ENCODE measurements around the gene RIMS3.
A peak's percentile ranks its signal among the peaks of the same experiment; 100 is the strongest.

Gene RIMS3

DNA sequence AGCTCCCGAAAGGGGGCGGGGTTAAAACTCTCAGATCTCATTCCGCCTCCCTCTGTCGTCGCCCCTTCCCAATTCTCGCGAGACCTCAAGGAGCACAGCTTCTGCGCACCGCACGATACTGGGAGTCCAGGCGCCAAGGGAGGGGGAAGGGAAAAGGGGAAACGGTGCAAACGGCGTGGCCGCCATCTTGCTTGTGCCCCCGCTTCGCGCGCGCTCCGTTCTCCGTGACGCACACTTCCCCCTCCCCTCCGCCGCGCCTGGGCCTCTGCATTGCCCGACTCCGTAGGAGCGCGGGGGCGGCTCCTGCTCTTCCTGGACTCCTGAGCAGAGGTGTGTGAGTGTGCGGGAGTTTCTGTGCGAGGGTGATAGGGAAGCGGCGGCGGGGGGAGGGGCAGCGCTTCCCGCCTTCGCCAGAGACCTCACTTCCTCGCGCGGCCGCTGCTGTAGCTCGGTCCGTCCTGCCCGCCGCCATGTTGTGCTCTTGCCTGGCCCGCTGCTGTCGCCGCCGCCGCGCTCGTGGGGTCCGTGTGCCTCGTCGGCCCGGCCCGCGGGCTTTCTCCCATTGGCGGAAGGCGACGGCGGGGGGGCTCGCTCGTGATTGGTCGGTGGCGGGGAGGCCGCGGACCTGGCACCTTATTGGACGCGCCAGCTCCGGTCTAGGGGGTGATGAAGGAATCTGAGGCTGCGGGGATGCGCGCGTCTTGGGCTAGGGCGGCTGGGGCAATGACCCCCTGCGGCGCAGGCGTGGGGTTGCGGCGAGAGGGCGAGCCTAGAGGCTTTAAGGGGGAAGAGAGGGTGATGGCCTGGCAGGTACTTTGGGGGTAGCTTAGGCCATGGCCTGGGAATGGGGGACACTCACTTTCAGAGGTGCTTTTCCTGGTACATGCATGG, 26.3 kb upstream of the RIMS3 start, which contains the start of gene NFYC:
Gene NFYC, plus strand, starts transcription at position 167 of the 891 bp plus-strand sequence. CDS start 47,140 bp downstream, outside the sequence.
- DNase-seq (ENCODE audit: low read depth in 4 of 4, low spot score in 1 of 4), result peak; percentile 81 to 96 (median 88)

DNA sequence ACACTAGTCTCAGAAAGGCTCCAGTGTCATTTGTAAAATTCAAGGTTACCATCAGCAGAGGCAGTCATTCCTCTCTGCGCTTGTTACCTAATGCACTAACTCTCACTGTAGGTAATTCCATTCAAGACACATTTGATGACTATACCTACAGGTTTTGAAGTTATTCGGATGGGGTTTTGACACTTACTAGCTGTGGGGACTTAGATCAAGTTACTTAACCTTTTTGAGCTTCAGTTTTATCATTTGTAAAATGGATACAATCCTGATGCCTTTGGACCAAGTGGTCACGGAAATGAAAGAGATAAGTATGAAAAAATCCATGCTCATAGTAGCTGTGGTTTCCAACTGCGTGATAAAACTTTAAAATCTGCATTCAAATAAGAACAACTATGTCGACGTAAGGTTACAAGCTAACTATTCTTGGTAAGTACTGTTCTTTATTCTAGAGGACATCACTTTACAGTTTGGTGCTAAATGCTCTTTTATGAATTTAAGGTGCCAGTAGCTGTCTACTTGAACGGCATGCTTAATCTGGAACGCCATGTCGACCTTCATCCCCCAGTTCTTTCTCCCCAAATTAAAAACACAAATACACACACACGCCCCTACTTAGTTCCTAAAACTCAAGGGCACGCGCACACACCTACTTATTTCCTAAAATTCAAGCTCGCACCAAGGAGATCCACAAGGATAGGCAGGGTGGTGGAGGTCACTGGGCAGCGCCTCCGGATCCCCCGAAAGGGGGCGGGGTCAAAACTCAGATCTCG, 25.5 kb upstream of the RIMS3 start:
- DNase-seq (ENCODE audit: low read depth in 4 of 4, low spot score in 1 of 4), result no peak

DNA sequence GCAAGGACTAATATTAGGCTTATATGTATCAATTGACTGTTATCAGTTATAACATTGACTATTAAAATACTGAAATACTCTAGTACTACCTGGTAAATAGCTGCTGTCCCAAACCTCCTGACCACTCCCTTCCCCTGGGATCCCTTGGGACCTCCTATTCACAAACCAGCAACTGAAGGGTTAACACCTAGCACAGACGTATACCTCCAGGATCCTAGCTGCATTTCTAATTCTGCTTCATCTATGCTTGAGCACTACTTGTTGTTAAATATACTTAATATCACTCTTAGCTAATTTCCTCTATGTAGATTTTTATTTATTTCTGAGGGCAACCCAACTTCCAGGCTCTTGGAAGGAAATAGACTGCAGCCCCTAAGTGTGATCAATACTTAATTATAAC, 24.3 kb upstream of the RIMS3 start:
- no peak for DNase-seq (ENCODE audit: low read depth in 4 of 4, low spot score in 1 of 4)

DNA sequence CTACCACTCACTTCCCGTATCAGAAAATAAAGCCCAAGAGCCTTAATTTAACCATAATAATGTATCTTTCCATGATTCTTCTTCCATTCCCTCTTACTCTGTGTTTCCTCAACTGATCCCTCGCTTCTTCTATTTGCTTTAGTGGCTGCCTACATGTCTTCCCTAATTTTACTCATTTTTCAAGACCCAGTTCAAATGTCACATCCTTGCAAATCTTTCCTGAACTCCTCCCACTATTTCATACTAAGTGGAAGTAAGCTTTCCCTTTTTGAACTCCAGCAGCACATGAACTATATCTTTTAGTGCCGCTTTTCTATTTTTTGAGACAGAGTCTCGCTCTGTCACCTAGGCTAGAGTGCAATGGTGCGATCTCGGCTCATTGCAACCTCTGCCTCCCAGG, 22.2 kb upstream of the RIMS3 start:
- DNase-seq (ENCODE audit: low read depth in 4 of 4, low spot score in 1 of 4), result no peak

DNA sequence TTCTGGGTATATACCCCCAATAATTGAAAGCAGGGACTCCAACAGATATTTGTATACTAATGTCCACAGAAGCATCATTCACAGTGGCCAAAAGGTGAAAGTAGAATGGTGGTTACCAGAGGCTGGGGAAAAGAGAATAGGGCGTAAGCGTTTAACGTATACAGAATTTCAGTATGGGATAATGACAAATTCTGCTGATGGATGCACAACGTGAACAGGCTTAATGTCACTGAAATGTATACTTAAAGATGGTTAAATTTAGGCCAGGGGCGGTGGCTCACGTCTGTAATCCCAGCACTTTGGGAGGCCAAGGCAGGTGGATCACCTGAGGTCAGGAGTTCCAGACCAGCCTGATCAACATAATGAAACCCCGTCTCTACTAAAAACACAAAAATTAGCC, 21.6 kb upstream of the RIMS3 start:
- DNase-seq (ENCODE audit: low read depth in 4 of 4, low spot score in 1 of 4), result no peak

DNA sequence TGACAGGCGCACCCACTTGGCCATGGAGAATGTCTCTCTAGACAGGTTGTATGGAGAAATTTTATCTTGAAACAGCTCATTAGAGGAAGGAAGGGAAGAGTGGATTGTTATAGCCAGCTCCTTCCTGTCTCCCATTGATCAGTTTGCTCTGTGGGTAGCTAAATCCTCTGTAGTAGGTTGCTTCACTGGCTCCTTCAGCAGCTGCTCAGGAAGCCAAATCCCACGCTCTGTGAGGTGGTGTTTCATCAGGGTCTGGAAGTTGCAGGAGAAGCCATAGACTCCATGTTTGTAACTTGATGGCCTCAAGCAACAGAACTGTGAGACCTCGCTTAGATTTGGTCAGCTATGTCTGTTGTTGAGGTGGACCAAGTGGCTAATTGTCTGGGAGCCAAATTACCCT, 19.2 kb upstream of the RIMS3 start:
- DNase-seq (ENCODE audit: low read depth in 4 of 4, low spot score in 1 of 4), result no peak

DNA sequence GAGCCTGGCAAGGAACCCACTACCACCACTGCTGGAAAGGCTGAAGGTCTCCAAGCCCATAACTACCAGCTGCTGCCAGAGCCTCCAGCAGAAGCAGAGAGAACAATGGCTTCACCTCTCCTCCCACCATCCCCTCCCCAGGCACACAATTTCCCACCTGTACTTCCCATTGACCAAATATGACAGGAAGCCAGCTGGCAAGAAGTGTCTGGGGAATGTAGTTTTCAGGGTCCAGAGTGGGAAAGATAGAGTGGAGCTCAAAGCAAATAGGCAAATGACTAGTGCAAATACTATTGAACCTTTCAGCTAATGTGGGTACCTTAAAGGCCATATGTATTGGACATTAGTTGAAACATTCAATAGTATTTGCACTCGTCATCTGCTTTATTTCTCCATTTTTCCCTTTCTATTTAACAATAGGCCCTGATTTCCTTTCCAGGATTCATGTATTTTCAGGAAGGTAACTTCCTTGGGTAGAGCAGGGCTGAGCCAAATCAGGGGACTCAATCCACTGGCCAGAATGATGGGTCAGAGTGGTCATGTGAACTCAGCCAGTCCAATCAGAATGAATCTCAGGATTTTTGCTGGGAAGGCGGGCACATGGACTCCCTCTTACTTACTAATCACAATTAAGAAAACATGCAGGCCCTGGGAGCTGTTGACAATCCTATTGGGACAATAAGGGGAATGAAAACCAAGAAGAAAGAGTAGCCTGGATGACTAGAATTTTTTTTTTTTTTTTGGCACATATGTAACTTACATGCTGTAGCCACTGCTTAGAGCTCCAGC, 13.9 kb upstream of the RIMS3 start:
- no peak for DNase-seq (ENCODE audit: low read depth in 4 of 4, low spot score in 1 of 4)

DNA sequence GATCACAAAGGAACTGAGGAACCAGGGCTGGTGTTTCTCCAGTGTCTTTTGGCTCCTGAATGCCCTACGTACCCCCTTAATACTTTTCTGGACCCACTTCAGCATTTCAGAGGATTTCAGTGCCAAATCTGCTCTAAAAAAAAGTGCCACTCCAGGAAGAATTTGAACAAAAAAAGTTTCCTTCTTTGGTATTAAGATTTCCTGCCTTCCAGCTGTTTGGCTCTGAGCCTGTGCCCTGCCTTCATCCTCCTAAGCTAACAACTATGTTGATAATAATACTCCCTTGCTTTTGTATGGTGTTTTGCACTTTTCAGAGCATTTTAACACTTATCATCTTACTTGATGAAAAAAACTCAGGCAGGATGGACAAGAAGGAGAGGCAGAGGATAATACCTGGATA, 11.0 kb upstream of the RIMS3 start:
- no peak for DNase-seq (ENCODE audit: low read depth in 4 of 4, low spot score in 1 of 4)

DNA sequence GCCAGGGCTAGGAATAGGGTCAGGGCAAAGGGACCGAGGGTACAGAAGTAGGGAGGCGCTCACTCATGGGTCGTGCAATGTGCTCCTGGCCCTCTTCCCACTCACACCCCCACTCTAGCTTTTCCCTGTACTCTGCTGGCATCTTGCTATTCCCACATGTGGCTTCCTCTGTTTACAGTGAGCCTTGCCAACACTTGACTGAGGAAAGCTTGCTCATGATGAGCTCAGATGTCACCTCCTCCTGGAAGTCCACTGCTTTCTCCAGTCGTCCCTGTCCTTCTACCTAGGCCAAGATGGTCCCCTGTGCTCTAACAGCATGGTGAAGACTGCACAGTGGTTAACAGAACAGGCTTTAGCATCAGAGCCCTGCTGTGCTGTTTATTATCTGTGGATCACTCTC, 8.0 kb upstream of the RIMS3 start:
- no peak for DNase-seq (ENCODE audit: low read depth in 4 of 4, low spot score in 1 of 4)

DNA sequence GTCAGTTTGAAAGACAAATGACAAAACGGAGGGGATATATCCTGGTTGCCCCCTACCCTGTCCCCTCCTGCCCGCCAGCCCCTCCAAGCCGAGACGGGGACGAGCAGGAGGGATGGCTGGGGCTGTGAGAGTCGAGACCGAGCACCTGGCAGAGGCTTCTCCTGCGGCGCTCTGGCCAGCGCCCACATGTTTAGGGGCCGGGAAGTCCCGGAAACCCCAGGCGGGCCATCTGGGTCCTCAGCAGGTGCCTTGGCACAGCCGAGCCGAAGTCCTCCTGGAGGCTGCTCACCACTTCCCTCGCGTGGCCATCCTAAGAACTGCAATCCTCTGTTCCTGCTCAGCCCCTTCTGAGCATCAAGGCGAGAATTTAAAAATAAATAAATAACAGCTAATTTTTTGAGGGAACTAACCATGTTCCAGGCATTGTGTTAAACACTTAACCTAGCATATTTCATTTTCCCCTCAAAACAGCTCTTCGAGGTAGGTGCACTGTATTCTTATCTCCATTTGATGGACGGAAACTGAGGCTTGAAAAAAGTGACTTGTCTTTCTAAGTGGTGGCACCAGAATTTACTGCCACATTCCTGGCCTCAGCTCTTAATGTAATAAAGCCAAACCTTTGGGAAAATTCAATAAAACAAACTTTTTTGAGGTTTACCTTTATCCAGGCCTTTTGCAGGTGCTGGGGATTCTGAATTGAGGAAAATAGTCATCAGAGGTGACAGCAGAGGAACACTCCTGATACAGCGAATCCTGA, 3.5 kb upstream of the RIMS3 start:
- peak; percentile 70 to 85 (median 76) for DNase-seq (ENCODE audit: low read depth in 4 of 4, low spot score in 1 of 4)

DNA sequence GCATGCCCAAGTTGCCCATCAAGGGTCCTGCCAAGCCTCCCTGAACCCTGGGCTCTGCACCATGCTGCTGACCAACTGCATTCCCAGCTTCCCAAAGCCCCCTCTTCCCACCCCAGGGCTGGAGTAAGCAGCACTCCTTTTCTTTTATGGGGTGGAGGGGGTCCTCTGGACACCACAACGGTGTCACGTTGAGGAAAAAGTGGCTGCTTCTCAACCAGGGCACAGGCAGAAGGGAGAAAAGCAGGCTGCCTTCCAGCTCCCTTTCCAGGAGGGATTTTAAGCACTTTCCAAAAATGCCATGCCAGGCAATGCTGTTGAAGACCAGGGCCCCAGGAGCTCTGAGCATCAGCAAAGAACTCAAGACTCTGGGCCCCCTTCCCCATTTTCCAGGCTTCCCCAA, 691 bp downstream of the RIMS3 start:
- DNase-seq (ENCODE audit: low read depth in 4 of 4, low spot score in 1 of 4), result no peak

DNA sequence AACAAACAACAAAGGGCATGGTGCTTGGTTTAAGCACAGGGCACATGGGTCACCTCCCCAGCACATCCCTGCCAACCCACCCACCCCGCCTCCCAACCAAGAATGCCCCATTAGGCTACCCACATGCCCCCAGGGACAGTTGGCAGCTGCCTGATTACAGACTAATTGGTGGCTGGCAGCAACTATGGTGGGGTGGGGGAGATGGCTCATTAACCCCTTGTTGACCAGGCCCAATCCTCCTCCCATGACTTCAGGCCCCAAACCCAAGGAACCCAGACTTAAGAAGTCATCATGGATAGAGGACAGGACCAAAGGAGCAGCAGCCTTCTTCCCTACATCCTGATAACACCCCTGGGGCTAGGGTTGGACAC, 1.3 kb downstream of the RIMS3 start:
- no peak for DNase-seq (ENCODE audit: low read depth in 4 of 4, low spot score in 1 of 4)

DNA sequence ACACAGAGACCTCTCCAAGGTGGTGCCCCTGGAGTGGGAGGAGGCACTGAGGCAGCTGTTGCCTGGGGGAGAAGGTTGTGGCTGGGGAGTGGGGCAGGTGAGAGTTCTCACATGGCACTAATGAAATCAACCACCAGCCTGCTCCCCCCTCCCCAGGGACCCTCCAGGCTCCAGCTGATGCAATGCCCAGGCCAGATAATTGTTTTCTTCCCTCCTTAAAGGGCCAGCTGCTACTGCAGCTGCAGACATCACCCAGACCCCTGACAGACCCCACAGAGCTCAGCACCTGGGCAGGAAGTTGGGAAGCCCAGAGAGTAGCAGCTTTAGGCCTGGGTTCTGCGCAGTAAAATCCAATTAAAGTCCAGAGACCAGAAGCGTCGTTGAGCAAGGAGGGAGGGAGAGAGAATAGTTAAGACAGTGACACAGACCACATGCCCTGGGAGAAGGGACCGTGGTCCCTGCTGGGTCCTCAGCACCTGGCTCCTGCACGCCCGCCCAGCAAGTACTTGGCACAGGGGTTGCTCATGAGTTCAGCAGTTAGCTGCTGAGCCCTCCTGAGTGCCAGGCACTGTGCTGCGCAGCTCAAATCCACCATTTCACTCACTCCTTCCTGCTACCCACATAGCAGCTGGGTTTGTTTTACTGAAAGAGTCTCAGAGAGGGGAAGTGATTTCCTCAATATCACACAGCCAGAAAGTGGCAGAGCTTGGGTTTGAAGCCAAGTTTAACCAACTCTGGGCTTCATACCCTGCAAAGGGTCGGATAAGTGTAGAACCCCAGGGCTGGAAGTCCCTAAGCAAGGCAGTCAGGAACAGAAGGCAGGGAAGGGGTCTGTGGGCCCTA, 1.9 kb downstream of the RIMS3 start:
- DNase-seq (ENCODE audit: low read depth in 4 of 4, low spot score in 1 of 4), result no peak

DNA sequence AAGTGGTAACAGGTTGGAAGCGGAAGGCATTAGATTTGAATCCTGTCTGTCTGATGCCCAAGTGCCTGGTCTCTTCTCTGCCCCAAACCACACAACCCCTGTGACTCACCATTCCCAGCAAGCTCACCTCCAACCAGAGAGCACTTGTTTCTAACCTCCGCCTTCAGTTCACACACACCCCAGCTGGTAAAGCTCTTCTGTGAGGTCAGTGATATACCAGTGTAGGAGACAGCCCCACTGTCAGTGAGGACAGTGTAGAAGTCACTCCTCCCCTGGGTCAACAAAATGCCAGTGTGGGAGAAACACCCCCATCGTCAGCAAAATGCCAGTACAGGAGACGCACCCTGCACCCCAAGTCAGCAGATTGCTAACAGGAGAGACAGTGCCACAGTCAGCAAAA, 2.6 kb downstream of the RIMS3 start:
- DNase-seq (ENCODE audit: low read depth in 4 of 4, low spot score in 1 of 4), result no peak

DNA sequence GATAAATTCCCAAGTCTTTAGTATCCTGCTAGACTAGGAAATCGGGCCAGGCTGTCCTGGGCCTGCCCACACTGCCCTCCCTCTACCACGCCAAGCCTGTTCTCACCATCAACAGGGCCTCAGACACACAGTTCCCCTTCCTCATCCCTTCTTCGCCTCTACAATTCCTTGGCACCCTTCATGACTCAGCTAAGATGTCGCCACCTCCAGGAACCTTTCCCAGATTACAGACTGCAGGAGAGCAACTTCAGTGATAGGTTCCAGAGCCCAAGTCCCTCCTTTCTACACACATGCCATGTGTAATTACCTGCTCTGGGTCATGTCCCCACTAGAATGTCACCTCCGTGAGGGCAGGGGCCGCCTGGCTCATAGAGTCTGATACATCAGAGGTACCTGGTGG, 3.3 kb downstream of the RIMS3 start:
- no peak for DNase-seq (ENCODE audit: low read depth in 4 of 4, low spot score in 1 of 4)

DNA sequence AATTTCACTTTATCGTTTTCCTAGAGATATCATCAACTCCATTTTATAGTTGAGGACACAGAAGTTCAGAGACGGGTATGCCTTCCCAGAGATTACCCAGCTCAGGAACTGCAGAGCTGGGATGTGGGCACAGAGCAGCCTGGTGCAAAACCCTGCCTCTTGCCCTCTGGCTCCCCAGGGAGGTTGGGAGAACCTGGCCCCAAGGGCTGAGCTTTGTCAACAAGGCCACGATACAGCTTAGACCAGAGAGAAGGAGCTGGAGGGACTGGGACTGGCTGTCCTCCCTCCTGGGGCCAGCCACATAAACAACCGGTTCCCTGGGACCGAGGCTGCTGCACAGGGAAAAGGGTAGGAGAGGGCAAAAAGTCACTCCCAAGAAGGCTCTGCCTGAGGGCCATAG, 3.8 kb downstream of the RIMS3 start:
- DNase-seq (ENCODE audit: low read depth in 4 of 4, low spot score in 1 of 4), result no peak

DNA sequence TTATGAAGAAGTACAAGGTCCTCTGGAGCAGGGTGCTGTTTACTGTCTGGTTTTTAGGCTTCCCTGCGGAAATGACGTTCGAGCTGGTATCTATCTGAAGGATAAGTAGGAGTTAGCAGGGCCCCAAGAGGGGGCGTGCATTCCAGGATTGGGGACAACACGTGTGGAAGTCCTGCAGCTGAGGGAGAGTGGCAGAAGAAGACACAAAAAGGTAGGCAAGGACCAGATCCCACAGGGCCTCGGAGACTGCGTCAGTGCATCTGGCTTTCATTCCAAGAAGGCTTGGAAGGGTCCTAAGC, 5.9 kb downstream of the RIMS3 start:
- no peak for DNase-seq (ENCODE audit: low read depth in 4 of 4, low spot score in 1 of 4)

DNA sequence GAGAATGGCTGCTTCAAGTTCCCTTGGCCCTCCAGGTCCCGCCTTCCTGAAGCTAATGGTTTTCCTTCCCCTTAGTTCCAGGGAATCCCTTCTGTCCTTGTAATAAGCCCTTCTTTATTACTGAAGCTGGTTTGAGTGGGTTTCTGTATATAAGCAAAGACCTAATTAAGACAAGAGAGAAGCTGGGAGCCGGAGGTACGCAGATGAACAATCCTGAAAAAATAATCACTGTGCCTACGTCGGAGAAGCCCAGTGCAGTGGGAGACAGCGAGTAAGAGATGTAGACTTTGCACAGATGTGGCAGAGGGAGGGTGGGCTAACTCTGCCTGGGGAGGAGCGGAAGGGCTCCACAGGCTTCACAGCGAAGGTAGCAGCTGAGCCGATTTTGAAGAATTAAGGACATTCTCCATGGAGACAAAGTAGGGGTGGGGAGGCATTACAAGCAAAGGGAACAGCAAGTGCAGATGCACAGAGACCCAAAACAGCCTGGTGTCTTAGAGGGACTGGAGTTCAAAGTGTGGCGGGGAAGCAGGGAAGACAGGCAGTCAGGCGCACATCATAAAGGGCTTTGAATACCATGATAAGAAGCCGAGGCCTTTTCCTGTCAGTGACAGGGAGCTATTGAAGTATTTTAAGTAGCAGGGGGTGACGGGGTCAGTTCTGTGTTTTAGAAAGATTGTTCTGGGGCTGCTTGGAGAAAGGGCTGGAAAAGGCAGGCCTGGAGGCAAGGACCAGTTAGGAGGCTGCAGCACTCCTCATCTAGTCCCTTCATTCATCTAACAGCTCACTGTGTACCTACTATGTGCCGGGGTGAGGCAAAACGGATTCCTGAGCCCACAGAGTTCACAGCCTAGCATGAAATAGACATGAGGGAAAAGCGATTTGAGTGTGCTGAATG, 6.5 kb downstream of the RIMS3 start:
- DNase-seq (ENCODE audit: low read depth in 4 of 4, low spot score in 1 of 4), result no peak

DNA sequence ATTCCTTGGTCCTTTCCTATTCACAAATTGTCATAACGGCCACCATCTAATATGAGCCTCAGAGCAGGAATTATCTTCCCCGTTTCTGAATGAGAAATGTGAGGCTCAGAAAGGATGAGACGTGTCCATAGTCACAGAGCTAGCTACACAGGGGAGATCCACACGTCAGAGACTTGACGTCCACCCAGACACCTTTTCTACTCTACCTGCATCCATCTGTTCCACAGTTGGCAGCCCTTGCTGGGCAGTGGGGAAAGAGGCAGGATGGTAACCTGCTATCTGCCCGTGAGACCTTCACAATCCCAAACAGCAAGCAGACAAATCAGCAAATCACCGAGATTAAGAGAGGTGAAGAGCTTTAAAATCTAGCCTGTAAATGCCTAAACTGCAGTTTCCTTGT, 8.4 kb downstream of the RIMS3 start:
- no peak for DNase-seq (ENCODE audit: low read depth in 4 of 4, low spot score in 1 of 4)
